DND-41 (cell line): ENCODE measurements around the gene IL13RA2.

ENCODE experiments used
- ATAC-seq: fragments of 200-7000 bp; cut with Tn5 transposase; 3 replicates; pipeline ENCODE4 v1.9.1; 2021; ENCODE audit warnings: low read depth; ENCODE audit not compliant: insufficient read depth
- DNase-seq: peaks from one replicate; pipeline ENCODE4 v3.0.0-alpha.2; 2020
- H2AFZ ChIP-seq: 2 replicates; pipeline ENCODE4 v1.6.0; 2012; ENCODE audit warnings: low read depth, low read length
- H3K27ac ChIP-seq: 2 replicates; pipeline ENCODE4 v1.5.1; 2012; ENCODE audit warnings: low read length, inconsistent platforms
- H3K27me3 ChIP-seq: fragments of 200-600 bp; sonication (generic); 2 replicates; pipeline ENCODE4 v1.6.0; 2012; ENCODE audit warnings: low read length, mild to moderate bottlenecking, inconsistent platforms; ENCODE audit not compliant: insufficient read depth, poor library complexity
- H3K36me3 ChIP-seq: 2 replicates; pipeline ENCODE4 v1.5.1; 2012; ENCODE audit warnings: low read length, inconsistent platforms; ENCODE audit not compliant: insufficient read depth
- H3K4me1 ChIP-seq: 2 replicates; pipeline ENCODE4 v1.5.1; 2012; ENCODE audit warnings: mild to moderate bottlenecking, low read length; ENCODE audit not compliant: insufficient read depth
- H3K4me2 ChIP-seq: 2 replicates; pipeline ENCODE4 v1.6.0; 2012; ENCODE audit warnings: mild to moderate bottlenecking, moderate library complexity, low read length, inconsistent platforms; ENCODE audit not compliant: insufficient read depth
- H3K4me3 ChIP-seq, 2 experiments: fragments of 200-600 bp in 1 of 2; shearing (Covaris generic) in 1 of 2; 2 replicates each; pipeline ENCODE4 v1.5.1; 2012 to 2016; ENCODE audit warnings: inconsistent platforms in 2 of 2, low read length in 2 of 2, mild to moderate bottlenecking in 2 of 2, low read depth in 1 of 2, moderate library complexity in 1 of 2
- H3K79me2 ChIP-seq: 2 replicates; pipeline ENCODE4 v1.6.0; 2012; ENCODE audit warnings: low read length, inconsistent platforms; ENCODE audit not compliant: insufficient read depth
- H3K9ac ChIP-seq: 2 replicates; pipeline ENCODE4 v1.6.0; 2012; ENCODE audit warnings: low read depth, mild to moderate bottlenecking, inconsistent platforms, low read length, moderate library complexity
- H3K9me3 ChIP-seq: 2 replicates; pipeline ENCODE4 v1.5.1; 2012; ENCODE audit warnings: low read length, moderate library complexity, mild to moderate bottlenecking, inconsistent platforms; ENCODE audit not compliant: insufficient read depth, severe bottlenecking
- H4K20me1 ChIP-seq: 2 replicates; pipeline ENCODE4 v1.6.0; 2012; ENCODE audit warnings: low read length; ENCODE audit not compliant: insufficient read depth
- CTCF ChIP-seq: IDR thresholded peaks from 2 replicates; pipeline ENCODE4 v1.5.1; 2012; ENCODE audit warnings: borderline replicate concordance, low read length, moderate library complexity, mild to moderate bottlenecking; ENCODE audit not compliant: poor library complexity, severe bottlenecking; ENCODE audit errors: extremely low read depth
- EZH2 ChIP-seq: IDR thresholded peaks from 3 replicates; pipeline ENCODE4 v1.6.1; 2012; ENCODE audit warnings: borderline replicate concordance, low read depth, mild to moderate bottlenecking, moderate library complexity, low read length, inconsistent platforms; ENCODE audit not compliant: severe bottlenecking

The IL13RA2 gene

GRCh38 chrX:114976292-114976691, 41.1 kb downstream of the IL13RA2 start:
- Histone ChIP-seq H3K27ac (no peak overlapping the region), H3K79me2 (no peaks in the 10 kb centered on the region), H3K9ac (no peak overlapping the region), H4K20me1 (no peaks in the 10 kb centered on the region), H3K4me2 (no peak overlapping the region), H2AFZ (no peak overlapping the region), H3K36me3 (no peaks in the 10 kb centered on the region), H3K4me3 (no peak overlapping the region), H3K4me1 (no peaks in the 10 kb centered on the region), H3K27me3 (no peaks in the 10 kb centered on the region), H3K9me3 (no peaks in the 10 kb centered on the region)
- ATAC-seq (no peak), DNase-seq (no peak)
- TF ChIP-seq EZH2 (no peak), CTCF (no peak)

GRCh38 chrX:114973013-114973412, 44.4 kb downstream of the IL13RA2 start:
- Histone ChIP-seq H3K4me2 (no peak overlapping the region), H3K27ac (no peak overlapping the region), H2AFZ (no peak overlapping the region), H3K27me3 (no peaks in the 10 kb centered on the region), H3K36me3 (no peaks in the 10 kb centered on the region), H3K4me1 (no peaks in the 10 kb centered on the region), H4K20me1 (no peaks in the 10 kb centered on the region), H3K9me3 (no peaks in the 10 kb centered on the region), H3K9ac (no peak overlapping the region), H3K4me3 (no peak overlapping the region), H3K79me2 (no peaks in the 10 kb centered on the region)
- no peak for DNase-seq
- TF ChIP-seq EZH2 (no peak), CTCF (no peak)
- ATAC-seq, result no peak

GRCh38 chrX:114970806-114971205, 46.6 kb downstream of the IL13RA2 start:
- H4K20me1 ChIP-seq, result no peaks in the 10 kb centered on the region
- H3K27ac ChIP-seq, result no peak overlapping the region
- TF ChIP-seq EZH2 (no peak), CTCF (no peak)
- no peak overlapping the region for H2AFZ ChIP-seq
- H3K36me3 ChIP-seq, result no peaks in the 10 kb centered on the region
- no peak for DNase-seq
- no peak overlapping the region for H3K9ac ChIP-seq
- no peaks in the 10 kb centered on the region for H3K79me2 ChIP-seq
- no peak overlapping the region for H3K4me3 ChIP-seq
- no peak for ATAC-seq
- H3K9me3 ChIP-seq, result no peaks in the 10 kb centered on the region
- no peaks in the 10 kb centered on the region for H3K27me3 ChIP-seq
- no peak overlapping the region for H3K4me2 ChIP-seq
- no peaks in the 10 kb centered on the region for H3K4me1 ChIP-seq

GRCh38 chrX:114964374-114964773, 53.0 kb downstream of the IL13RA2 start:
- Histone ChIP-seq H2AFZ (no peak overlapping the region), H3K27ac (no peak overlapping the region), H3K4me2 (no peak overlapping the region), H4K20me1 (no peaks in the 10 kb centered on the region), H3K79me2 (no peaks in the 10 kb centered on the region), H3K9ac (no peak overlapping the region), H3K4me1 (no peaks in the 10 kb centered on the region), H3K4me3 (no peak overlapping the region), H3K36me3 (no peaks in the 10 kb centered on the region), H3K9me3 (no peaks in the 10 kb centered on the region), H3K27me3 (no peaks in the 10 kb centered on the region)
- DNase-seq (no peak), ATAC-seq (no peak)
- no peak for TF ChIP-seq CTCF
